GM18499 (cell line): ENCODE data around the gene LRRC25.

Source experiments
- ATAC-seq: cut with Tn5 transposase; IDR thresholded peaks from one replicate; pipeline ENCODE4 v1.9.1; 2021; ENCODE audit warnings: moderate number of reproducible peaks; ENCODE audit not compliant: insufficient read depth, unreplicated experiment

LRRC25 gene

DNA sequence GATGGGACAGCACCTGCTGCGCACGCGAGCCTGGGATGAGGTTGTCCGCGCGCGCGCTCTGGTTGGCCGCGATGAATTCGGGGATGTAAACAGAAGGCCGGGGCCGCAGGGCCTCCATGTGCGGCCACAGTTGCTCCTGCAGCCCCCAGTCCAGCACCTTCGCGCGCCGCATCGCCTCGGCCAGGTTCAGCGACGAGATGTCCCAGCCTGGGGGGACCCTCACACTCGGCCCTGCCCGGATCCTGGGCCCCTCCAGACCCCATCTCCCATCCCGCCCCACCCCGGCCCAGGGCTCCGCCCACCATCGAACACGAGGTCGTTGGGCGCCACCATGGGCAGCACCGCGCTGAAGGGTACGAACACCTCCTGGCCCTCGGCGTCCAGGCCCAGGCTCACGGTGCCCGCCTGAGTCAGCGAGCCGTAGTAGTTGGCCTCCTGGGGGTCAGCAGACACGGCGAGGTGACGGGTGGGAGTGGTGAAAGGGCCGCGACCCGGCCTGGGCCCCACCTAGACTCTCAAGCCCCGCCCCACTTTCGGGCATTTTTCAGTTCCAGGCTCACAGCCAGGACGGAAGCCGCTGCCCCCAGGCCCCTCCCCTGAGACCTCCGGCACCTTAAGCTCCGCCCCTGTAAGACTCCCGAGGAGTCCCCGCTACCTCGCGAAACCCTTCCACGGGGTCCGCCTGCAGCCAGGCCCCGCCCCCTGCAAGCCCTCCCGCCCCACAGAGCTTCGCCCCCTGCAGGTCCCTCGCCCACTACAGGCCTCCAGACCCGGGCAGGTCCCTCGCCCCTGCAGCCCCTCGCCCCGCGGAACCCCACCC lies 39.5 kb upstream of the LRRC25 start:
- no peak for ATAC-seq

DNA sequence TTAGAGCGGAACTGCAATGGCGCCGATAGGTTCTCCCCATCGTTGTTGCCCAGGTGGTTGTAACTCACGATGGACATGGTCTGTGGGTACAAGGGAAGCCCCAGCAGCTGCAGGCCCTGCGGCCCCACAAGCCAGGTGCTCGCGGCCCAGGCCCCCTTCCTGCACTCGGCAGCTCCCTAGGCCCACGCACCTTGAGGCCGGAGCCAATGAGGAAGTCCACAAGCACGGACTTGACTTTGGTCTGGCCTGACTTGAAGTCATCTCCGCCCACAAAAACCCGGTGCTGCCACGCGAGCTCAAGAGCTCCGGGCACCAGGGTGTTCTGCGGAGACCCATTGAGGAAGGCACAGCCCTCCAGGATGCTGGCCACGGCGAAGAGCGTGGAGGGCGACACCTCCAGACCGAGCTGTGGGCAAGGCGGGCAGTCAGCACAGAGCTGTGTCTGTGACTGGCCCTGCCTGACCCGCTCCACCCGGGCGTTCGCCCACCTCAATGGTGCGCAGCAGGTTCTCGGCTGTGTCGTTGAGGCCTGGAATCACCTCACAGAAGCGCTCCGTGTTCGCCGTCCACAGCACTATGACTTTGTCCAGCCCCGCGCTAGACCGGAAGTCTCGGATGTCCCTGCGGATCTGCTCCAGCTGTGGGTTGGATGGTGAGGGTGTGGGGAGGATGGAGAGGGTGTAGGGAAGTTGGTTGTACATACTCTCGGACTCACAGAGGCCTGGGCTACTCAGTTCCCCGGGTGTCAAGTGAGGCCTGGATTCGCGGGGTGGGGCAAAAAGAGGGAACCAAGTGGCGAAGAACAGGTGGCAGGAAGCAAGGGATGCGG lies 38.6 kb upstream of the LRRC25 start:
- no peak for ATAC-seq

DNA sequence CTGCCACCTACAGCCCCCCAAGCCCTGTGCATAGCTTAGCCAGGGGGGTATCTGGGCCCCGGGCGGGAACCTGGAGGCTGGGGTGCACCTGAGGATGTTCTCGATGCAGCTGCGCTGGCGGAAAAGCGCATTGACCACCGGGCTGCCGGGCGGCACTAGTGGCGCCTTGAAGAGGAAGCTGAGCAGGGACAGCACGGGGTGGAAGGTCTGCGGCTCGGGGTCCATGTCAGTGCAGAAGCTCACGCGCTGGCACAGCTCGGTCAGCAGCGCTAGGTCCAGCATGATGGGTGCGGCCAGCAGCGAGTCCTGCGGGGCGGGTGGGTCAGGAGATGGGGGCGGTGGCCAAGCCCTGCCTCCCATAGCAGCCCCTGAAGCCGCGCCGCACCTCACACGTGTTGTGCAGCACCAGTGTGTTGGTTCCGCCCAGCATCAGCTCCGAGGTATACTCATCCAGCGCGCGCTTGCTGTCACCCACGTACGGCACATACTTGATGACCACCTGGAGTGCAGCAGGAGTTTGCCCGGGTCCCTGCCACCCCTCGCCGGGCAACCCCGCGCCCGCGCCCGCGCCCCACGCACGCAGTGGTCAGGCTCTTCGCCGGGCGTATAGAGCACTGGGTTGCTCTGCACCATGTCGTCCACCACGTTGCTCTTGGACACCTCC lies 37.9 kb upstream of the LRRC25 start:
- no peak for ATAC-seq

DNA sequence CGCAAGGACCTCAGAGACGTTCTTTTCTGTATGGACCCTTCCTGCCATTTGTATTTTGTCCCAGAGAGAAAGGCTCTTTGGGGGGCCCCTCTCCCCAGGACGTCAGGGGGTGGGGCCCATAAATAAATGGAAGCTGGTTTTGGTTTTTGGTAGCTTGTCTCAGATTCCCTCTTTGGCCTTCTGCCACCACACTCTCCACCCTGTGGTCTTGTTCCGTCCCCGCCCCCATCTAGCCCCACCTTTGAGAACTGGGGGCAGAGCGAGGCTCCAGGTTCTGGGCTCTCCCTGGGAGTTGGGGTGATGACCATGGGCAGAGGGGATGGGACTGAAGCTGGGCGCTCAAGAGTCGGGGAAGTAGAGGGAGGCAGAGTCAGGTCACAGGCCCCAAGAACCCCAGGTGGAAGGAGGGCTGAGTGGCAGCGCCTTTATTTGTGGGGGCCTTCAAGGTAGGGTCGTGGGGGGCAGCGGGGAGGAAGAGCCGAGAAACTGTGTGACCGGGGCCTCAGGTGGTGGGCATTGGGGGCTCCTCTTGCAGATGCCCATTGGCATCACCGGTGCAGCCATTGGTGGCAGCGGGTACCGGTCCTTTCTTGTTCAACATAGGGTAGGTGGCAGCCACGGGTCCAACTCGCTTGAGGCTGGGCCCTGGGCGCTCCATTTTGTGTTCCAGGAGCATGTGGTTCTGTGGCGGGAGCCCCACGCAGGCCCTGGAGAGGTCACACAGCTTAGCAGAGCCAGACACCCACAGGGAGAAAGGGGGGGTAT lies 37.2 kb upstream of the LRRC25 start:
- ATAC-seq = no peak

DNA sequence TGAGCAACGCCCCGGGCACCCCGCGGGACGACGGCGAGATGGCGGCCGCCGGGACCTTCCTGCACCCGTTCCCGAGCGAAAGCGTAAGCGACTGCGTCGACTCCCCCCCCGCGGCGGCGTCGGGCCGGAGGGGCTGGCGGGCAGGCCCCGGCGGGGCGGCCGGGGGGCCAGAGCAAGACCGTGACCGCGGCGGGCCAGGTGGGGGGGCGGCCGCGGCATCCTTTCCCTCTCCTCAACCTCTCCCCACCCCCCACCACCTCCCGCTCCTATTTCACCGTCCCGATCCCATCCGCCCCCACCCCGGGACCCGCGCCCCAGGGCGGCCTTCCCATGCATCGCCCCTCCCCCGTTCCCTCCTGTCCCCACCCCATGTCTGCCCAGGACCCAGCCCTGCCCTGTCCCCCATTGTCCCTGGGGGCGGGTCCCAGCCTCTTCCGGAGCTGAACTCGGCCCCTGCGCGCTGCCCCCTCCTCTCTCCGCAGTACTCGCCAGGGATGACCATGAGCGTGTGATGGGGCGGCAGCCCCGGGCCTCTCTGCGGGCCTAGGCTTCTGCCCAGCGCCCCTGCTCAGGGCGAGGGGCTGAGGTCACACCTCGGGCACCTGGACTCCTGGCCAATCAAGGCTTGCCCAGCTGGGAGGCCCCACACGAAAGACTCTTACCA lies 36.4 kb upstream of the LRRC25 start:
- no peak for ATAC-seq

DNA sequence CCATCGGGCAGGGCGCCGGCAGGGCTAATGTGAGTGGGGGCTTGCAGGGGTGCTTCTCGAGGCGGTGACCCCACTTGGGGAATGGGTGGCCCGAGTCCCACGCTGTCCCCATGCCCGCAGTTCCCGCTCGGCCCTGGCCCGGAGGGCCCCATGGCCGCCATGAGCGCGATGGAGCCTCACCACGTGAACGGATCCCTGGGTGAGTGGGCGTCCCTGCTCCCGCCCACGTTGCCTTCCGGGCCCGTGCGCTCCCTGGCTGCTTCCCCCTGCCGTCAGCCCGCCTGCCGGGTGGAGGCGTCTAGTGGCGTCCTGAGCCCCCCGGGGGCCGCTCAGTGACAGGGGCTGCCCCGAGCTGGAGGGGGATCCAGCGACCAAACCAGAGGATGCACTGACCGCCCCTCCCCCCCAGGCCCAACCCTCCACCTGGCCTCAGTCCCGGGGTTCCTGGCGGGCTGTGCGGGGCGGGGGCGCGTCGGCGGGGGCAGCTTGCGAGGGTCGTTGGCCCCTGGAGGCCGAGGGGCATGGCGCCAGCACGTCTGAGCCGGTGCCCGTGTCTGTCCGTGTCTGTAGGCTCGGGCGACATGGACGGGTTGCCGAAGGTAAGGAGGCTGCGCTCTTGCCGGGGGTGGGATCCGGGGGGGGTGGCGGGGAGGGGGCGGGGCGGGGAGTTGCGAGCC lies 35.7 kb upstream of the LRRC25 start:
- ATAC-seq = no peak

DNA sequence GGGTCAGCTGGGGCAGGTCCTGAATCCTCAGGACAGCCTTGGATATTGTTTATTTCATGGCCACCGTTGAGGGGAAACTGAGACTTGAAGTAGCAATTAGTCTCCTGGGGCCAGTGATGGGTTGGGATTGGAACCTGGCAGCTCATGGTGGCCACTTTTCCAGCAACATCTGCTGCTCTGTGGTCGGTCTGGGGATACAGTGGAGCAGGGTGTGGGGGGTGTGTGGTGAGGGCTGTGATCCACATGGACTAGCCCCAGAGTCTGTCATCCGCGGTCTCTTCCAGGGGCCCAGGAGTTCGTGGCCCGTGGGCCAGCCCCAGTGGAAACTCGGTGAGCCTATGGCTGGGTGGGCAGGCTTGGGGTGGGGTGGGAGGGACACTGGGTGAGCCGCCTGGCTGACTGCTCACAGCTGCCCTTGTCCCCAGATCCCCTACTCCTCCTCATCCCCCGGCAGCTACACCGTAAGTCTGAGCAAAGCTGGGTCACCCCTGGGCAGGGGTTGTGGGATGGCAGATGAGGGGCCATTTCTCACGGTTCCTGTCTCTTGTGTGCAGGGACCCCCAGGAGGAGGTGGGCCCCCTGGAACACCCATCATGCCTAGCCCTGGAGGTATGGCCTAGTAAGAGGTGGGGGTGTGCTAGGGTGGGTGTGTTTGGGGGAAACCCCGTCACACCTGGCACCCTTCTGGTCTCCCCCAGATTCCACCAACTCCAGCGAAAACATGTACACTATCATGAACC lies 35.0 kb upstream of the LRRC25 start:
- no peak for ATAC-seq

DNA sequence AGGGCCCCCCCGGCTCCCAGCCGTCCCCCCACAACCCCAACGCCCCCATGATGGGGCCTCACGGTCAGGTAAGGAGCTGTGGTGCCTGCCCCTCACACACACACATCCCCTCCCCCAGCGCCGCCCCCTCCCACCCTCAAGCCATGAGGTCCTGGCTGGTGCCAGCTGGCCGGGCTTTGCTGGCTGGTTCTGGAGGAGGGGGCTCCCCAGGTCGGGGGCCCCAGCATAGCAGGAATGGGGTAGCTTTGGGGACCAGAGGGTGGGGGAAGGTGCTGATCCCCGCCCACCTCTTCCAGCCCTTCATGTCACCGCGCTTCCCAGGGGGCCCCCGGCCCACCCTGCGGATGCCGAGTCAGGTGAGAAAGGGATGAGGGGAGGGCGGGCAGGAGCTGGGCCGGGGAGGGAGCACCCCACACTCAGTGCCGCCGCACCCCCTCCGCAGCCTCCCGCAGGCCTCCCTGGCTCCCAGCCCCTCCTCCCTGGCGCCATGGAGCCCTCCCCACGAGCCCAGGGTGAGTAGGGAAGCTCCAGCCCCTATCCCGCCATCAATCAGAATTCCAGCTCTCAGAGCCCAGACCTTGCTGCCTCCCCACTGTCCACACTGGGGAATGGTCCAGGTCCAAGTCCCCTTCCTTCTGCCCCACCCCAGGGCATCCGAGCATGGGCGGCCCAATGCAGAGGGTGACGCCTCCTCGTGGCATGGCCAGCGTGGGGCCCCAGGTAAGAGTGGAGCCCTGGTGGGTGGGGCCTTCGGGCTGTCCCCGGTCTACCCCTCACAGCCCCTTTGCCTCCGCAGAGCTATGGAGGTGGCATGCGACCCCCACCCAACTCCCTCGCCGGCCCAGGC lies 34.2 kb upstream of the LRRC25 start:
- ATAC-seq = no peak

DNA sequence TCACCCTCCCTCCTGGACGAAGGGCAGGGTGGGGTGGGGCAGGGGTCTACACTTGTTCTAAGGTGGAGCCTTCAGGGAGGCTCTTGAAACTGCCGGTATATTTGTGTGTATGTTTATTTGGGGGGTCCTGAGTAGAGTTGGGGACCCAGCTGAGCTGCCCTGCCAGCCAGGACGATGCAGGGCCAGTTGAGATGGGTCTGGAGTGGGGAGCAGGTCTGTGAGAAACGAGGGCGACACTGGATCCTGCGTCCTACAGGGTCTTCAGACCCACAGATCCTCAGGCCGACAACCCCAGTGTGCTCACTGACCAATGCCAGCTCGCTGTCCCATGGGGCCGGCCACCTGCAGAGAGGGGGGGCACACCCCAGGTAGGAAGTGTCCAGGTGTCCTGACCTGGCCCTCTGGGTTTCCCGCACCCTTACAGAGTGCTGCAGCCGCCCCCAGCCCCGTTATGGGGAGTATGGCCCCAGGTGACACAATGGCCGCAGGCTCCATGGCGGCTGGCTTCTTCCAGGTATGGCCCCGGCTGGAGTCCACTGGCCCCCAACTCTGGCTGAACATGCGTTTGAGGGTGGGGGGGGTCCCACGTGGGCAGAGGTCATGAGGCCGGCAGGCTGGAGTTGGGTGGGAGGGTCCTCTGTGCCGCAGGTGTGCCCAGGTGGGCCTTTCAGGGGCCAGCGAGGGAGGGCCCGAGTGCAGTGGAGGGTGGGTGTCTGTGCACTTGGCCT lies 33.2 kb upstream of the LRRC25 start:
- ATAC-seq = no peak

DNA sequence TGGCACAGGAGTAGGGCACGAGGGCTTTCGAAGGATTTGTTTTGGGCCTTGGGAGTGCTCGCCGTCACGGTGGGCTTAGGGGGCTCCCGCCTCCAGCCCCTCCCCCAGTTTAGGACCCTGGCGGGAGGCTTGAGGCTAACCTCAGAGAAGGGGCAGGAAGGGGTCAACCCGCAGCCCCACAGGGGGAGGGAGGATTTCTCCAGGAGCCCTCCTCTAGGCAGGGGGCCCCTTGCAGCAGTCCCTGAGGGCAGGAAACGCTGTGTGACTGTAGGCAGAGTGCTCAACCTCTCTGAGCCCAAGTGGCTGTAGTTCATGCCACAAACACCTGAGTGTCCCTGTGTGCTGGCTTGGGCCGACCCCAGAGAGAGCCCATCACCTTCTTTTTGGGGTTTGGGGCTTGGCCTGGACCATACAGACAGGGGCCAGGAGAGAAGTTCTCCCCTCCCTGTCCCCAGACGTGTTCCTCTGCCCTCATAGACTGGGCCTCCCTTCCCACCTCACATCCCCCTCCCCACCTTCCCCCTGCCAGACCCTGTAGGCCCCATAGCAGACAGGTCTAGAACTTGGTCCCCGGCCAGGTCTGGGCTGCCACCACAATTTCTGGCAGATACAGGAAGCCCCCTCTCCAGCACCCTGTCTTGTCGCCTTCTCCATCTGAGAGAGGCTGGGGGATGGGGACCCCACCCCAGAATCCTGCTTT lies 32.4 kb upstream of the LRRC25 start:
- no peak for ATAC-seq

DNA sequence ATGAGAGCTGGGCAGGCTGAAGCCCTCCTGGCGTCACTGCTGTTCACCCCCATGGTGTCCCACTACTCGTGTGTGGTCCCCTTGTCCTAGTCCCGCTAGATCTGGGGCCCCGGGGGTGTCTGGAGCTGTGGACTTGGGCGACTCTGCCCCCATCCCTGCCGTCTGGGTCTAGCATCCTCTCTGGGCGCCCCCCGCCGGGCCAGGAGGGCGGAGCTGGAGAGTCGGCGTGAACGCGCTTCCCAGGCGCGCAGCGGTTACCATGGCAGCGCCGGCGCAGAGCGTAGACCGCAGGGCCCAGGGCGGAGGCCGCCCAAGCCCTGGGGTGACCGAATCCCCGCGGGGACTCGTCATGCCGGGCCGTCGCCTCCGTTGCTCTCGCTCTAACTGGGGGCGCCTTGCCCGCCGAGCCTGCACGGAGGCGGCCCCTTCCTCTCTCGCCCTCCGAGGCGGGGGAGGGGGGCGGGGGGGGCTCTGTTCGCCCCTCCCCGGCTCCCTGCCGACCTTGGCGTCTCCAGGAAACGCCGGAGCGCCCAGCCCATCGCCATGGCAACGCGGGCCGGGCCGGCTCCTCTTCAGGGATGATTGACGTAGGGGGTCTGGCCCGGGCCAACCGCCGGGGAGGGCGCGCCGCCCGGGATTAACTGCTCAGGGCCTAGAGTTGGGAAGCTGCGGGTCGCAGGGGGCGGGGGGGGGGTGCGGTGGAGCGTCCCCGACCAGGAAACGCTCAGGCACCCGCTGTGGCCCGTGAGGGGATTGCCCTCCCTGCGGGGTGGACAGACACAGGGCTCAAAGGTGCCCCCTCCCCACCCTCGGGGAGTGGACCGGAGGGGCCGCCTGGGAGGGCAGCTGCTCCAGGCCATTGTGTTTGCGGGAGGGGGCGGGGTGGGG lies 31.6 kb upstream of the LRRC25 start:
- no peak for ATAC-seq

DNA sequence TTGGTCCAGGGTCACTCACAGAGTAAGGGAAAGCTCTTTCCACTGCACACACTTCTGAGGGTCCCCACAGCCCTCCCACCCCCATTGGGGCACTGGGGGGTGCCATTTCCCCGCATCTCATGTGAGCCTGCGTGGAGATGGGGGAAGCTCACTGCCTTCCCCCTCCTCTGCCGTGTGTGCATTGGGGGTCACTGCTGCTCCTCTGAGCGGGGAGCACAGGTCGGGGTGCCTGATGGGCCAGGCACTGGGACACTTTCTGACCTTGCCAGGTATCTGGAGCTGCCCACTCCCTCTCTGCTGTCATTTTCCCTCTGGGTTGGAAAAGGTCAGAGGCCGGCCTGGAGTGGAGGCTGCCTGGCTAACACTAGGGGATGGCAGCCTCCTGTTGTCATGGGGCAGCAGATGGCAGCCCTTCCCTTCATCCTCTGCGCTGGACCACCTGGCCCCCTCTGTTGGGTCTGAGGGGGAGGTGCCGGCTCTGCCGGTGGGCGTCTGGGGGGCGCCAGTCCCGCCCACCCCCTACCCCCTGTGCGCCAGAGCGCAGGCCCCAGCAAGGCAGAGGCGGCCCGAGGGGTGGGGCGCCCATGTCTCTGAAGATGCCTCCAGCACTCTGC lies 30.9 kb upstream of the LRRC25 start:
- ATAC-seq = no peak

DNA sequence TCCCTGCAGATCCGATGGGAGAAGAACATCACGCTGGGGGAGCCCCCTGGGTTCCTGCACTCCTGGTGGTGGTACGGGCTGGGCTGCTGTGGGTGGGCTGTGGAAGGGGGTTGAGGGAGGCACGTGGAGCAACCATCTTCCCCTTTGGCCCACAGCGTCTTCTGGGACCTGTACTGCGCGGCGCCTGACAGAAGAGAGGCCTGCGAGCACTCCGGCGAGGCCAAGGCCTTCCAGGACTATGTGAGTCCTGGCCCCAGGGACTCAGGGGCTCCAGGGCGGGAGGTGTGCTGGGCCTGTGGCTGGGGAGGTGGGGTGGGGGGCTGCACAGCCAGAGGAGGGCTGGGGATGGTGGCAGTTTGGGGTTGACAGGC lies 30.3 kb upstream of the LRRC25 start:
- no peak for ATAC-seq

DNA sequence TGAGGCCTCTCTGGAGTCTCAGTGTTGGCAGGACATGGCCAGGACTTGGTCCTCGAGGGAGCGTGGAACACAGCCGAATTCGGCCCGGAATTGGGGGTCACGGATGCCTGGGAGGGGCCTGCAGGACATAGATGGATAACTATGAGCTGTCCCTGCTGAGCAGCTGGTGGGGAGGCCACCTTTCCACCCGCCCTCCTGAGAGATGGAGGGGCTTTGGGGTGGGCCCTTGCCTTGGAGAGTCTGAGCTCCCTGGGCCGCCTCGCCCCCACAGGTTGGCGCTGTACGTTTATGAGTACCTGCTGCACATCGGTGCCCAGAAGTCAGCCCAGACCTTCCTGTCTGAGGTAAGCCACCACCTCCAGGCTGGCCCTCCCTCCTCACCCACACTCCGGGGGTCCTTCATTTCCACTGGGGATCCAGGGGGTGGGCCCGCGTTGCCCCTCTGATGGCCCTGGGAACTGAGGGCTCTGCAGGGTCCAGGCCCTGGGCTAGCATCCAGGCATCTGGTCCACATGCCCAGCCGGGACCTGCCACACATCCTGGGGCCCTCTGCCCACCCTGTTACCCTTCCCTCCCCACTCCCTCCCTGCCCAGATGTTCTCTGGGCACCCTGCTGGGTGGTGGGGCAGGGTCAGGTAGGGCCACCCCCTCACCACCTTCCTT lies 29.8 kb upstream of the LRRC25 start:
- ATAC-seq = no peak

DNA sequence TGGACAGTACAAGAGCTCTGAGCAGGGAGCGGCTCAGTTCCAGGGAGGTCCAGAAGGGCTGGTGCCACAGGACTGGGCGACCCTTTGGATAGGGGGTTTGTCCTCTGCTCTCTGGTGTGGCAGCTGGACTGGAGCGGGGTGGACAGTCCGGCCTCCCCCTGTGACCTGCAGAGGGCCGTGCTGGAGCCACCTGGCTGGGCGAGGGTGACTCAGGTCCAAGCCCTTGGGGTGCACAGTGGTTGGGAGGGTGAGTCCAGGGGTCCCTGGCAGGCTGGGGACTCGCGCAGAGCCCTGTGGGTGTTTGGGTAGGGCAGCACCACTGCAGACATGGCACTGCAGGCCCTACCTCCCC lies 29.0 kb upstream of the LRRC25 start:
- no peak for ATAC-seq
